ENCODE measurements around the gene R3HDM2.
A peak's percentile ranks its signal among the peaks of the same experiment; 100 is the strongest.

R3HDM2 gene

GRCh38 chr12:57216014-57216911 lies 214.6 kb downstream of the R3HDM2 start, which contains the start of gene NXPH4:
TSS of gene NXPH4 (plus strand) at chr12:57216794. CDS start at chr12:57216970, 176 bp downstream.
- WGBS, 2 donors (ENCODE audit: extremely low coverage in 2 of 2, insufficient read length in 2 of 2, insufficient replicate concordance in 1 of 2), result no CpG with 5 or more reads among the region's 102 CpGs
- Histone ChIP-seq H3K4me2 (ENCODE audit: insufficient read depth, low read length, poor library complexity, severe bottlenecking) (peak within 1 kb of the TSS; percentile 92), H3K23ac (ENCODE audit: low read depth, low read length, poor library complexity) (peak within 1 kb of the TSS; percentile 98), H3K14ac (ENCODE audit: low read length) (peak within 1 kb of the TSS; percentile 44), H3K4ac (ENCODE audit: low read length) (no peak within 1 kb of the TSS), H2BK15ac (ENCODE audit: low read length) (peak within 1 kb of the TSS; percentile 33), H2BK120ac (ENCODE audit: low read depth, low read length) (no peak within 1 kb of the TSS), H2AK5ac (ENCODE audit: low read depth, low read length) (peak within 1 kb of the TSS; percentile 60), H3K4me1 (ENCODE audit: control insufficient read depth in 2 of 2, insufficient read depth in 1 of 2, low read depth in 1 of 2, low read length in 2 of 2) (peaks cover 27 to 35% of the 10 kb centered on the region in 2 donors), H4K8ac (ENCODE audit: low read depth, low read length) (no peak within 1 kb of the TSS), H3K79me1 (ENCODE audit: low read depth, low read length) (no peaks in the 10 kb centered on the region), H3K27me3 (ENCODE audit: control insufficient read depth in 3 of 3, insufficient read depth in 3 of 3, low read depth in 1 of 3, low read length in 3 of 3) (peaks cover 42 to 76% (median 65%) of the 10 kb centered on the region in 3 experiments), H2BK5ac (ENCODE audit: low read length) (no peak within 1 kb of the TSS), H2AFZ (ENCODE audit: low read length) (peak within 1 kb of the TSS; percentile 83), H3K9me3 (replicated peaks in 1 of 2; ENCODE audit: control insufficient read depth in 2 of 2, insufficient read depth in 1 of 2, low read depth in 1 of 2, low read length in 2 of 2) (no peaks in the 10 kb centered on the region), H3K4me3 (ENCODE audit: low read length in 2 of 2) (peak within 1 kb of the TSS; percentile 29 to 65), H3K18ac (ENCODE audit: low read length) (peak within 1 kb of the TSS; percentile 71), H3K9ac (ENCODE audit: low read depth, low read length, poor library complexity) (peak within 1 kb of the TSS; percentile 81), H2BK12ac (ENCODE audit: low read length) (peak within 1 kb of the TSS; percentile 4), H3K27ac (replicated peaks; ENCODE audit: low read length) (no peak within 1 kb of the TSS), H3K36me3 (replicated peaks in 1 of 2; ENCODE audit: control insufficient read depth in 2 of 2, insufficient read depth in 2 of 2, low read length in 2 of 2) (peaks cover 7 to 24% of the 10 kb centered on the region in 2 donors), H4K91ac (ENCODE audit: low read depth, low read length, poor library complexity) (no peak within 1 kb of the TSS)
- DNase-seq (ENCODE audit: low spot score), result no peak

GRCh38 chr12:57215668-57216013 lies 215.2 kb downstream of the R3HDM2 start:
- no peak overlapping the region for H3K4me3 ChIP-seq (ENCODE audit: low read length in 2 of 2)

GRCh38 chr12:57215065-57215464 lies 215.8 kb downstream of the R3HDM2 start:
- H2BK5ac ChIP-seq (ENCODE audit: low read length), result no peak overlapping the region
- H3K9me3 ChIP-seq (replicated peaks in 1 of 2; ENCODE audit: control insufficient read depth in 2 of 2, insufficient read depth in 1 of 2, low read depth in 1 of 2, low read length in 2 of 2), result no peaks in the 10 kb centered on the region
- H4K8ac ChIP-seq (ENCODE audit: low read depth, low read length), result no peak overlapping the region
- H3K4me2 ChIP-seq (ENCODE audit: insufficient read depth, low read length, poor library complexity, severe bottlenecking), result no peak overlapping the region
- H3K4ac ChIP-seq (ENCODE audit: low read length), result no peak overlapping the region
- H2BK12ac ChIP-seq (ENCODE audit: low read length), result no peak overlapping the region
- no peak for DNase-seq (ENCODE audit: low spot score)
- H3K36me3 ChIP-seq (replicated peaks in 1 of 2; ENCODE audit: control insufficient read depth in 2 of 2, insufficient read depth in 2 of 2, low read length in 2 of 2), result peaks cover 16 to 36% of the 10 kb centered on the region in 2 donors
- no peak overlapping the region for H2BK120ac ChIP-seq (ENCODE audit: low read depth, low read length)
- H3K79me1 ChIP-seq (ENCODE audit: low read depth, low read length), result no peaks in the 10 kb centered on the region
- H3K18ac ChIP-seq (ENCODE audit: low read length), result no peak overlapping the region
- peak overlapping the region; percentile 70 for H2BK15ac ChIP-seq (ENCODE audit: low read length)
- no peak overlapping the region for H3K14ac ChIP-seq (ENCODE audit: low read length)
- H2AK5ac ChIP-seq (ENCODE audit: low read depth, low read length), result no peak overlapping the region
- H3K9ac ChIP-seq (ENCODE audit: low read depth, low read length, poor library complexity), result no peak overlapping the region
- peaks cover 20 to 33% of the 10 kb centered on the region in 2 donors for H3K4me1 ChIP-seq (ENCODE audit: control insufficient read depth in 2 of 2, insufficient read depth in 1 of 2, low read depth in 1 of 2, low read length in 2 of 2)
- H3K27me3 ChIP-seq (ENCODE audit: control insufficient read depth in 3 of 3, insufficient read depth in 3 of 3, low read depth in 1 of 3, low read length in 3 of 3), result peaks cover 35 to 64% (median 55%) of the 10 kb centered on the region in 3 experiments
- no peak overlapping the region for H3K4me3 ChIP-seq (ENCODE audit: low read length in 2 of 2)
- H2AFZ ChIP-seq (ENCODE audit: low read length), result no peak overlapping the region
- WGBS, 2 donors (ENCODE audit: extremely low coverage in 2 of 2, insufficient read length in 2 of 2, insufficient replicate concordance in 1 of 2), result no CpG with 5 or more reads among the region's 11 CpGs
- no peak overlapping the region for H4K91ac ChIP-seq (ENCODE audit: low read depth, low read length, poor library complexity)
- no peak overlapping the region for H3K27ac ChIP-seq (replicated peaks; ENCODE audit: low read length)
- H3K23ac ChIP-seq (ENCODE audit: low read depth, low read length, poor library complexity), result peak overlapping the region; percentile 62

More at GRCh38 chr12:57215668-57216013, 215.2 kb downstream of the R3HDM2 start:
- H2BK15ac ChIP-seq (ENCODE audit: low read length), result peak overlapping the region; percentile 70
- no peak overlapping the region for H2AK5ac ChIP-seq (ENCODE audit: low read depth, low read length)
- peaks cover 37 to 70% (median 59%) of the 10 kb centered on the region in 3 experiments for H3K27me3 ChIP-seq (ENCODE audit: control insufficient read depth in 3 of 3, insufficient read depth in 3 of 3, low read depth in 1 of 3, low read length in 3 of 3)
- H2BK5ac ChIP-seq (ENCODE audit: low read length), result no peak overlapping the region
- H3K9me3 ChIP-seq (replicated peaks in 1 of 2; ENCODE audit: control insufficient read depth in 2 of 2, insufficient read depth in 1 of 2, low read depth in 1 of 2, low read length in 2 of 2), result no peaks in the 10 kb centered on the region
- no peak overlapping the region for H2BK12ac ChIP-seq (ENCODE audit: low read length)
- H3K18ac ChIP-seq (ENCODE audit: low read length), result peak overlapping the region; percentile 50
- no peak overlapping the region for H3K14ac ChIP-seq (ENCODE audit: low read length)
- peaks cover 12 to 30% of the 10 kb centered on the region in 2 donors for H3K36me3 ChIP-seq (replicated peaks in 1 of 2; ENCODE audit: control insufficient read depth in 2 of 2, insufficient read depth in 2 of 2, low read length in 2 of 2)
- H3K27ac ChIP-seq (replicated peaks; ENCODE audit: low read length), result no peak overlapping the region
- no peak overlapping the region for H2BK120ac ChIP-seq (ENCODE audit: low read depth, low read length)
- DNase-seq (ENCODE audit: low spot score), result no peak
- H3K23ac ChIP-seq (ENCODE audit: low read depth, low read length, poor library complexity), result peak overlapping the region; percentile 21
- no peak overlapping the region for H3K4me2 ChIP-seq (ENCODE audit: insufficient read depth, low read length, poor library complexity, severe bottlenecking)
- H2AFZ ChIP-seq (ENCODE audit: low read length), result peak overlapping the region; percentile 50
- no peak overlapping the region for H4K91ac ChIP-seq (ENCODE audit: low read depth, low read length, poor library complexity)
- H3K79me1 ChIP-seq (ENCODE audit: low read depth, low read length), result no peaks in the 10 kb centered on the region
- no peak overlapping the region for H4K8ac ChIP-seq (ENCODE audit: low read depth, low read length)
- H3K4me1 ChIP-seq (ENCODE audit: control insufficient read depth in 2 of 2, insufficient read depth in 1 of 2, low read depth in 1 of 2, low read length in 2 of 2), result peaks cover 22 to 35% of the 10 kb centered on the region in 2 donors
- H3K9ac ChIP-seq (ENCODE audit: low read depth, low read length, poor library complexity), result no peak overlapping the region
- H3K4ac ChIP-seq (ENCODE audit: low read length), result no peak overlapping the region
- WGBS, 2 donors (ENCODE audit: extremely low coverage in 2 of 2, insufficient read length in 2 of 2, insufficient replicate concordance in 1 of 2), result no CpG with 5 or more reads among the region's 7 CpGs

- Histone ChIP-seq H3K18ac (ENCODE audit: low read length) (peak overlapping the region; percentile 15), H4K8ac (ENCODE audit: low read depth, low read length) (no peak overlapping the region), H3K9me3 (replicated peaks in 1 of 2; ENCODE audit: control insufficient read depth in 2 of 2, insufficient read depth in 1 of 2, low read depth in 1 of 2, low read length in 2 of 2) (no peaks in the 10 kb centered on the region), H3K27me3 (ENCODE audit: control insufficient read depth in 3 of 3, insufficient read depth in 3 of 3, low read depth in 1 of 3, low read length in 3 of 3) (peaks cover 31 to 57% (median 48%) of the 10 kb centered on the region in 3 experiments), H2BK120ac (ENCODE audit: low read depth, low read length) (no peak overlapping the region), H3K36me3 (replicated peaks in 1 of 2; ENCODE audit: control insufficient read depth in 2 of 2, insufficient read depth in 2 of 2, low read length in 2 of 2) (peaks cover 23 to 42% of the 10 kb centered on the region in 2 donors), H3K4me3 (ENCODE audit: low read length in 2 of 2) (no peak overlapping the region), H3K79me1 (ENCODE audit: low read depth, low read length) (no peaks in the 10 kb centered on the region), H2AFZ (ENCODE audit: low read length) (no peak overlapping the region), H4K91ac (ENCODE audit: low read depth, low read length, poor library complexity) (no peak overlapping the region), H2BK12ac (ENCODE audit: low read length) (no peak overlapping the region), H3K23ac (ENCODE audit: low read depth, low read length, poor library complexity) (peak overlapping the region; percentile 62), H3K4me2 (ENCODE audit: insufficient read depth, low read length, poor library complexity, severe bottlenecking) (no peak overlapping the region), H3K14ac (ENCODE audit: low read length) (no peak overlapping the region), H2BK15ac (ENCODE audit: low read length) (no peak overlapping the region), H3K4me1 (ENCODE audit: control insufficient read depth in 2 of 2, insufficient read depth in 1 of 2, low read depth in 1 of 2, low read length in 2 of 2) (peaks cover 13 to 27% of the 10 kb centered on the region in 2 donors), H3K27ac (replicated peaks; ENCODE audit: low read length) (no peak overlapping the region), H3K4ac (ENCODE audit: low read length) (no peak overlapping the region), H2BK5ac (ENCODE audit: low read length) (no peak overlapping the region), H3K9ac (ENCODE audit: low read depth, low read length, poor library complexity) (no peak overlapping the region), H2AK5ac (ENCODE audit: low read depth, low read length) (no peak overlapping the region)
- no CpG with 5 or more reads among the region's 14 CpGs for WGBS, 2 donors (ENCODE audit: extremely low coverage in 2 of 2, insufficient read length in 2 of 2, insufficient replicate concordance in 1 of 2)
- DNase-seq (ENCODE audit: low spot score), result peak; percentile 65
Measured at GRCh38 chr12:57214398-57214781, 216.5 kb downstream of the R3HDM2 start.
